GM12872 (cell line): ENCODE results near the gene CDK14.

Source experiments
- CTCF ChIP-seq: IDR thresholded peaks from 3 replicates; pipeline ENCODE4 v1.5.1; 2011; ENCODE audit warnings: low read depth, mild to moderate bottlenecking, low read length, moderate library complexity; ENCODE audit not compliant: insufficient read depth

CDK14 gene

GRCh38 chr7:90584378-90584777, 11.7 kb upstream of the CDK14 start:
- TF ChIP-seq CTCF: no peak

DNA sequence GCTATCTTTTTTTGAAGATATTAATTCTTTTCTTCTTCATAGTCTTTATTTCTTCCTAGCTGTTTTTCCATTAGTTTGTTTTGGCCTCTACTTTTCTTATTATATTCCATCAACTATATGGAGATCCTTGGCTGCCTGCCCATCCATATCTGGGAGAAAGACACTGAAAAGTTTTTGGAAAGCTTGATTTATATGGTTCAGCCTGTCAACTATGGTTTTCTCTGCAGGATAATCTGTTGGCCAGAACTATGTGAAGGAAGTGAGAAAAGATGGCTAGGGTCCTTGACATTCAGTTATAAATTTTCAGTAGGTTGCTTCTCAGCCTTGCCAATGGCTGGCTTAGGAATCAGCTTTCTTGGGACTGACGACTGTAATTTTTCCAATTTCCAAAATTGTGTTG, 10.0 kb upstream of the CDK14 start:
- TF ChIP-seq CTCF: no peak

DNA sequence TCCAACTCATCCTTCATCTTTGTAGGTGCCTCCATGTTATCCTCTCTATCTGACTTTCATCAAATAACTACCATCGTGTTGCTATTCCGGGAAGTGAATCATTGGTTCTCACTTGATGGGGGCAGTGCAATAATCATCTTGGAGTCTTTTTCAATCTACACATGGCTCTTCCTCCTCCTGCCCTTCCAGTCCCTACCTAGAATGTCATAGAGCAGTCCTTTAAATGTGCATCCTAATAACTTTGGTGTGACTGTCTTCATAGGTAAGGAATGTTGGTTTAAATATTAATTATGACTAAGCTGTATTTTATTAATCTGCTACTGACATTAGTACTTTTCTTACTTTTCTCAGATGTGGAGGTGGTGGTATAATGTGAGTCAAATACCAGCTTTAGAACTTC, 8.4 kb upstream of the CDK14 start:
- no peak for TF ChIP-seq CTCF

DNA sequence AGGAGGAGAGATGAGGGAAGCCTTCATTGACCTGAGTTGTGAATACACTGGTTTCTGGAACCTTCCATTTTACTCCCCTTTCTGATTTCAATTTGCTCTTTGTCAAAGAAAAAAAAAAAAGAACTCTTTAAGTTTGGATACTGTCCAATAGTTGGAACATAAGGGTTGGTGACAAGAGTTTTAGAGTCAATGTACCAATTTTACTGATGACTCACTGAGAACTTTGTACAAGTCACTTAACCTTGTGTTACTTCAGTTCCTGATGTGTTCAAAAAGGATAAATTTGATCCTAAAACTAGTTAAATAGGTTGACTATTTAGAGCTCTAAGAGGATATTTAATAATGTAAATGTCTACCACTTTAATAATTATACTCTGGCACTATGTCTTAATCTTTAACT, 4.1 kb upstream of the CDK14 start:
- no peak for TF ChIP-seq CTCF

GRCh38 chr7:90593205-90593604, 2.9 kb upstream of the CDK14 start:
- no peak for TF ChIP-seq CTCF

DNA sequence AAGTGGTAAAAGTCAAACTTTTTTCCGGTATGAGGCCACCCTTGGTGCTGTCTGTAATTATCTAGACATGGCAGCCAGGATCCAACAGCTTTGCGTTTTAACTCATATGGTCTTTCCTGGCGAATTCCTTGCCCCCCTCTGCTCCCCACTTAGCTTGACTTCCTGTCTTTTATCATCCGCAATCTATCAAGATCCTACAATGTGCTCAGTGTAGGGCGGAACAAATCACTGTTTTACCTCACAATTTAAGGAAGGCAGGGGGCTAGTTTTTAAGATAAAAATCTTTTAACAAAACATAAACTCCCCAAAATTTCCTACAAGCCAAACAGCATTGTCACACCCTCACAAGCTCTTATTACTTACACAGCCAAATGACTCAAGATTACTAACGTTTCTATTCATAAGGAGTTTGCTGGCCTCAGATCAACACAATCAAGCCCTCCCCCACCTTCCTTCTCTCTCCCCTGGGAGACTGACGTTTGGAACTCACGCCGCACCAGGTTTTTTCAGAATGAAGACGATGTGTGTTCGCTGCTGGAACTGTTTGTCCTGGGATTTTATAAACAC, 1.3 kb upstream of the CDK14 start:
- no peak for TF ChIP-seq CTCF

GRCh38 chr7:90595342-90595800, 750 bp upstream of the CDK14 start:
- TF ChIP-seq CTCF: no peak
